ENCODE results near the gene ATP8A2. TPM values are rescaled to one million over a fixed set of nuclear protein-coding genes. Genes with fewer than 3 reads are reported as not detected.

ATP8A2 gene
- total RNA-seq, 1 experiment from 2014 or later: not detected

- TF ChIP-seq POLR2AphosphoS5 (IDR thresholded peaks at IDR 0.05; ENCODE audit: low read depth, low read length) (no peak), TCF7L2 (IDR thresholded peaks at IDR 0.05; ENCODE audit: low read depth, low read length) (no peak), CTCF (IDR thresholded peaks at IDR 0.05) (no peak), REST (IDR thresholded peaks at IDR 0.05; ENCODE audit: insufficient read depth in 1 of 2, low read depth in 2 of 2, low read length in 1 of 2) (no peak), SIN3A (IDR thresholded peaks at IDR 0.05; ENCODE audit: borderline replicate concordance, insufficient read depth, low read depth, low read length) (no peak)
- in situ Hi-C loops (cut with HindIII; ENCODE audit: low pct_unique_long_range_greater_than_20kb, low sequenced_read_pairs) (no loop called here), intact Hi-C loops (cut with micrococcal nuclease; ENCODE audit: unreplicated experiment) (no loop called here)
- no TSS peak for BruUV-seq (replicated peaks)
- ChIA-PET CTCF (no interaction called here), POLR2A (no interaction called here)
- Histone ChIP-seq H3K4me1 (ENCODE audit: control insufficient read depth, insufficient read depth, low read length) (no peaks in the 10 kb centered on the region), H3K4me3 (ENCODE audit: low read depth in 2 of 2, low read length in 2 of 2) (no peak overlapping the region), H3K27me3 (ENCODE audit: control insufficient read depth, insufficient read depth, low read length) (peaks cover 5% of the 10 kb centered on the region; the same call in 1 of the 2 replicates), H3K9me3 (ENCODE audit: control insufficient read depth, insufficient read depth, low read depth, low read length) (no peaks in the 10 kb centered on the region), H3K36me3 (ENCODE audit: control insufficient read depth, insufficient read depth, low read length) (no peaks in the 10 kb centered on the region), H3K27ac (ENCODE audit: low read length) (no peak overlapping the region)
- ATAC-seq (no peak), DNase-seq (ENCODE audit: low read depth, low spot score) (no peak)
Measured at GRCh38 chr13:25446261-25446660, 74.5 kb downstream of the ATP8A2 start.

GRCh38 chr13:25447396-25447795, 75.6 kb downstream of the ATP8A2 start:
- Histone ChIP-seq H3K27ac (ENCODE audit: low read length) (no peak overlapping the region), H3K27me3 (ENCODE audit: control insufficient read depth, insufficient read depth, low read length) (peaks cover 5% of the 10 kb centered on the region; the same call in 1 of the 2 replicates), H3K9me3 (ENCODE audit: control insufficient read depth, insufficient read depth, low read depth, low read length) (no peaks in the 10 kb centered on the region), H3K36me3 (ENCODE audit: control insufficient read depth, insufficient read depth, low read length) (no peaks in the 10 kb centered on the region), H3K4me3 (ENCODE audit: low read depth in 2 of 2, low read length in 2 of 2) (no peak overlapping the region), H3K4me1 (ENCODE audit: control insufficient read depth, insufficient read depth, low read length) (no peaks in the 10 kb centered on the region)
- CTCF ChIA-PET: no interaction called here
- DNase-seq (ENCODE audit: low read depth, low spot score) (no peak), ATAC-seq (no peak)
- POLR2A ChIA-PET: no interaction called here
- no peak for TF ChIP-seq CTCF (IDR thresholded peaks at IDR 0.05)
- no peak for TF ChIP-seq SIN3A (IDR thresholded peaks at IDR 0.05; ENCODE audit: borderline replicate concordance, insufficient read depth, low read depth, low read length)
- no peak for TF ChIP-seq POLR2AphosphoS5 (IDR thresholded peaks at IDR 0.05; ENCODE audit: low read depth, low read length)
- TF ChIP-seq TCF7L2 (IDR thresholded peaks at IDR 0.05; ENCODE audit: low read depth, low read length): no peak
- TF ChIP-seq REST (IDR thresholded peaks at IDR 0.05; ENCODE audit: insufficient read depth in 1 of 2, low read depth in 2 of 2, low read length in 1 of 2): no peak
- intact Hi-C loops (cut with micrococcal nuclease; ENCODE audit: unreplicated experiment) (no loop called here), in situ Hi-C loops (cut with HindIII; ENCODE audit: low pct_unique_long_range_greater_than_20kb, low sequenced_read_pairs) (no loop called here)
- BruUV-seq (replicated peaks): no TSS peak

All from Panc1 (cell line).